ENCODE results near the gene TMED1. TPM values are rescaled to one million over a fixed set of nuclear protein-coding genes. Genes with fewer than 3 reads are reported as not detected.

Gene TMED1
- total and polyA plus RNA-seq, 2 donors (not counting 3 experiments of a cell fraction or from before 2014, with no cell fraction given): 31.2 to 60.4 TPM

- DNase-seq (ENCODE audit: low read depth, low spot score) (no peak), FAIRE-seq (no peak)
- Histone ChIP-seq H3K9me3 (replicated peaks; ENCODE audit: control insufficient read depth, insufficient read depth, low read length) (no peaks in the 10 kb centered on the region), H3K9ac (replicated peaks; ENCODE audit: extremely low read depth, insufficient read depth, low read length) (no peak within 1 kb of the TSS), H4K20me1 (replicated peaks; ENCODE audit: control insufficient read depth, extremely low read depth, insufficient read depth, low read length) (no peaks in the 10 kb centered on the region), H3K4me1 (ENCODE audit: control insufficient read depth, extremely low read depth, insufficient read depth, low read length) (no peaks in the 10 kb centered on the region), H3K36me3 (ENCODE audit: control insufficient read depth in 2 of 2, extremely low read depth in 1 of 2, insufficient read depth in 2 of 2, low read length in 2 of 2) (no peaks in the 10 kb centered on the region), H2AFZ (ENCODE audit: low read depth, low read length) (no peak within 1 kb of the TSS), H3K79me2 (ENCODE audit: control insufficient read depth, insufficient read depth, low read length) (no peaks in the 10 kb centered on the region), H3K27ac (ENCODE audit: insufficient read depth, low read depth, low read length) (no peak within 1 kb of the TSS), H3K27me3 (ENCODE audit: control insufficient read depth in 2 of 2, insufficient read depth in 2 of 2, low read length in 2 of 2) (peaks cover 1 to 2% of the 10 kb centered on the region in 2 experiments), H3K4me2 (ENCODE audit: insufficient read depth, low read length) (no peak within 1 kb of the TSS), H3K4me3 (replicated peaks in 1 of 3; ENCODE audit: insufficient read depth in 1 of 3, low read depth in 1 of 3, low read length in 3 of 3) (no peak within 1 kb of the TSS), H3K9me1 (replicated peaks; ENCODE audit: control insufficient read depth, extremely low read depth, insufficient read depth, low read length) (no peaks in the 10 kb centered on the region)
- TF ChIP-seq MYC (IDR thresholded peaks at IDR 0.05; ENCODE audit: low read depth, low read length) (no peak), EZH2 (IDR thresholded peaks at IDR 0.05; ENCODE audit: borderline replicate concordance, low read depth, low read length, severe bottlenecking) (no peak), POLR2AphosphoS5 (IDR thresholded peaks at IDR 0.05; ENCODE audit: insufficient read depth, low read depth, low read length) (no peak), POLR2A (IDR thresholded peaks at IDR 0.05; ENCODE audit: low read depth, low read length) (no peak), FOS (IDR thresholded peaks at IDR 0.05; ENCODE audit: borderline replicate concordance, insufficient read depth, low read length) (no peak), JUN (IDR thresholded peaks at IDR 0.05; ENCODE audit: borderline replicate concordance, insufficient read depth, insufficient read length, low read depth) (no peak), GATA2 (IDR thresholded peaks at IDR 0.05; ENCODE audit: insufficient read depth, insufficient read length, low read depth, low read length) (no peak)
- TF ChIP-seq, protein P1, sequence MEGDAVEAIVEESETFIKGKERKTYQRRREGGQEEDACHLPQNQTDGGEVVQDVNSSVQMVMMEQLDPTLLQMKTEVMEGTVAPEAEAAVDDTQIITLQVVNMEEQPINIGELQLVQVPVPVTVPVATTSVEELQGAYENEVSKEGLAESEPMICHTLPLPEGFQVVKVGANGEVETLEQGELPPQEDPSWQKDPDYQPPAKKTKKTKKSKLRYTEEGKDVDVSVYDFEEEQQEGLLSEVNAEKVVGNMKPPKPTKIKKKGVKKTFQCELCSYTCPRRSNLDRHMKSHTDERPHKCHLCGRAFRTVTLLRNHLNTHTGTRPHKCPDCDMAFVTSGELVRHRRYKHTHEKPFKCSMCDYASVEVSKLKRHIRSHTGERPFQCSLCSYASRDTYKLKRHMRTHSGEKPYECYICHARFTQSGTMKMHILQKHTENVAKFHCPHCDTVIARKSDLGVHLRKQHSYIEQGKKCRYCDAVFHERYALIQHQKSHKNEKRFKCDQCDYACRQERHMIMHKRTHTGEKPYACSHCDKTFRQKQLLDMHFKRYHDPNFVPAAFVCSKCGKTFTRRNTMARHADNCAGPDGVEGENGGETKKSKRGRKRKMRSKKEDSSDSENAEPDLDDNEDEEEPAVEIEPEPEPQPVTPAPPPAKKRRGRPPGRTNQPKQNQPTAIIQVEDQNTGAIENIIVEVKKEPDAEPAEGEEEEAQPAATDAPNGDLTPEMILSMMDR (IDR thresholded peaks at IDR 0.05; ENCODE audit: extremely low read depth in 1 of 2, insufficient read depth in 1 of 2, low read depth in 1 of 2, low read length in 2 of 2): no peak
- TF ChIP-seq, protein P2, sequence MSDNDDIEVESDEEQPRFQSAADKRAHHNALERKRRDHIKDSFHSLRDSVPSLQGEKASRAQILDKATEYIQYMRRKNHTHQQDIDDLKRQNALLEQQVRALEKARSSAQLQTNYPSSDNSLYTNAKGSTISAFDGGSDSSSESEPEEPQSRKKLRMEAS (IDR thresholded peaks at IDR 0.05; ENCODE audit: insufficient read depth, insufficient read length): no peak
- POLR2A ChIA-PET: no interaction called here
- dilution Hi-C loops (cut with MboI; ENCODE audit: extremely low pct_ligation_motif_present, low sequenced_read_pairs): no loop called here
- BruUV-seq (replicated peaks): no TSS peak
- intact Hi-C loops (cut with micrococcal nuclease): no loop called here
- CTCF ChIA-PET: interaction anchor here (0.7 to 1.5 kb wide), 3 partner anchors 10 to 16 kb away, joined by 3 to 8 read pairs (median 4); no protein-coding TSS in a partner anchor
Measured at GRCh38 chr19:10848230-10848856, 12.3 kb upstream of the TMED1 start, which contains the start of gene C19orf38. C19orf38 (plus strand) TSS chr19:10848415; CDS start chr19:10848509, 94 bp downstream.

Data from endothelial cell of umbilical vein (primary cell).